Transverse colon (tissue), 4 donors: Measurements from ENCODE around the gene SLC5A2. TPM values are rescaled to one million over a fixed set of nuclear protein-coding genes. Genes with fewer than 3 reads are reported as not detected.
"Not testable (repeated sequence)": the region's sequence is repeated elsewhere in the genome, so short reads cannot be mapped to it uniquely, and the experiment has no call there.

ENCODE experiments used
- DNase-seq: peaks from one replicate; pipeline ENCODE4 v3.0.0-alpha.2; 2019
- H3K27ac ChIP-seq, 4 donors: fragments of 200-600 bp; sonication (generic); 2 replicates each; pipeline ENCODE4 v1.5.1; 2016 to 2018; ENCODE audit warnings: inconsistent platforms in 4 of 4
- H3K27me3 ChIP-seq: fragments of 200-600 bp; sonication (generic); 2 replicates; pipeline ENCODE4 v1.5.1; 2017; ENCODE audit warnings: inconsistent platforms
- H3K36me3 ChIP-seq, 4 donors: fragments of 200-600 bp; sonication (generic); 2 replicates each; pipeline ENCODE4 v1.5.1; 2017 to 2019; ENCODE audit warnings: inconsistent platforms in 4 of 4
- H3K4me1 ChIP-seq, 4 donors: fragments of 200-600 bp; sonication (generic); 2 replicates each; pipeline ENCODE4 v1.5.1; 2017 to 2020; ENCODE audit warnings: inconsistent platforms in 4 of 4
- H3K4me3 ChIP-seq, 4 donors: fragments of 200-600 bp; sonication (generic); 1 replicate in 1 of 4; 2 replicates in 3 of 4; pipeline versions ENCODE4 v1.5.1 to v1.6.1; 2017 to 2019; ENCODE audit warnings: inconsistent platforms in 4 of 4
- H3K9me3 ChIP-seq, 2 donors: fragments of 200-600 bp; sonication (generic); 2 replicates each; pipeline ENCODE4 v1.5.1; 2017 to 2019; ENCODE audit warnings: inconsistent platforms in 2 of 2
- EP300 ChIP-seq: sonication (generic); formaldehyde crosslinking; IDR thresholded peaks from one replicate; pipeline ENCODE4 v1.6.1; 2017; ENCODE audit warnings: antibody characterized with exemption, low read depth
- POLR2A ChIP-seq: fragments of 450-650 bp; IDR thresholded peaks from one replicate; pipeline ENCODE4 v1.6.1; 2016; ENCODE audit warnings: antibody characterized with exemption, mild to moderate bottlenecking, moderate library complexity
- POLR2AphosphoS5 ChIP-seq, 3 donors: sonication (generic); formaldehyde crosslinking; IDR thresholded peaks; one replicate each; pipeline ENCODE4 v1.6.1; 2016; ENCODE audit warnings: antibody characterized with exemption in 3 of 3
- WGBS, 2 donors: methylation state at CpG; one replicate each; pipeline ENCODE4 v1.1.5; 2018; ENCODE audit warnings: low coverage in 1 of 2; 5-methylcytosine and 5-hydroxymethylcytosine counted together
- in situ Hi-C, 4 donors: fragments of 200-750 bp; cut with MboI; loops; one replicate each; pipeline versions ENCODE4 v1.15.0 to v1.15.1; 2017; ENCODE audit warnings: low sequenced_read_pairs in 3 of 4, low pct_ligation_motif_present in 1 of 4, low pct_unique_long_range_greater_than_20kb in 1 of 4
- intact Hi-C: fragments of 100-400 bp; cut with DNase I; formaldehyde crosslinking; loops from one replicate; pipeline ENCODE4 v1.15.1; 2023; ENCODE audit warnings: low total_unique reads
- total RNA-seq, 4 donors: library from RNA; depleted of rRNA; stranded (reverse); fragments of >200 nt; gene quantifications; one replicate each; pipeline ENCODE4 v1.1.0, GENCODE V29; 2016
- TF ChIP-seq, protein P1 (sequence below), 5 experiments: fragments of 200-600 bp in 3 of 5; fragments of 450-650 bp in 2 of 5; sonication (generic) in 3 of 5; IDR thresholded peaks; 1 replicate in 2 of 5; 2 replicates in 3 of 5; pipeline ENCODE4 v1.5.1; 2016 to 2017; ENCODE audit warnings: antibody characterized with exemption in 5 of 5, inconsistent platforms in 3 of 5, mild to moderate bottlenecking in 2 of 5, moderate library complexity in 1 of 5

SLC5A2 gene
- total RNA-seq, 4 donors from 2014 or later: not detected

DNA sequence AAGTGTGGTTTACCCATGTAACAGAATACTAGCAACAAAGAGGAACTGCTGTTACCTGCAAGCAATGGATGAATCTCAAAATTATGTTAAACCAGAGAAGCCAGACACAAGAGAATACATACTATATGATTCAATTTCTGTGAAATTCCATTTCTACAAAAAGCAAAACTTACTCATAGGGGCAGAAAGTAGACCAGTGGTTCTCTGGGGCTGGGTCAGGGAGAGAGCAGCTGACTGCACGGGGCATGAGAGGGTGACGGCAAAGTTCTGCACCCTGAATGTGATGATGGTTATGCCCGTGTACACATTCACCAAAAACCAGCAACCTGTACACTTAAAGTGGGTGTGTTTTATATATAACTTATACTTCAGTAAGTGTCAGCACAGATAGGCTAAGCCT, 43.4 kb upstream of the SLC5A2 start:
- no peak overlapping the region for H3K4me3 ChIP-seq
- H3K36me3 ChIP-seq: no peaks in the 10 kb centered on the region
- intact Hi-C loops: no loop called here
- H3K27ac ChIP-seq: no peak overlapping the region
- H3K27me3 ChIP-seq: no peaks in the 10 kb centered on the region
- peaks cover 0 to 11% (median 4%) of the 10 kb centered on the region in 4 donors for H3K4me1 ChIP-seq
- H3K9me3 ChIP-seq: no peaks in the 10 kb centered on the region
- in situ Hi-C loops: loop anchor here in 2 of 4 donors (25.0 kb wide), 2 partner anchors 252 to 452 kb away; partner anchors contain the start of genes HSD3B7 (in 2 of the 2) and FUS (in 1 of the 2)
- DNase-seq: no peak
- WGBS, 2 donors: 67 to 85% methylated on average over 3 of the region's 3 CpGs
- TF ChIP-seq POLR2AphosphoS5 (IDR thresholded peaks at IDR 0.05): no peak
- TF ChIP-seq, protein P1, sequence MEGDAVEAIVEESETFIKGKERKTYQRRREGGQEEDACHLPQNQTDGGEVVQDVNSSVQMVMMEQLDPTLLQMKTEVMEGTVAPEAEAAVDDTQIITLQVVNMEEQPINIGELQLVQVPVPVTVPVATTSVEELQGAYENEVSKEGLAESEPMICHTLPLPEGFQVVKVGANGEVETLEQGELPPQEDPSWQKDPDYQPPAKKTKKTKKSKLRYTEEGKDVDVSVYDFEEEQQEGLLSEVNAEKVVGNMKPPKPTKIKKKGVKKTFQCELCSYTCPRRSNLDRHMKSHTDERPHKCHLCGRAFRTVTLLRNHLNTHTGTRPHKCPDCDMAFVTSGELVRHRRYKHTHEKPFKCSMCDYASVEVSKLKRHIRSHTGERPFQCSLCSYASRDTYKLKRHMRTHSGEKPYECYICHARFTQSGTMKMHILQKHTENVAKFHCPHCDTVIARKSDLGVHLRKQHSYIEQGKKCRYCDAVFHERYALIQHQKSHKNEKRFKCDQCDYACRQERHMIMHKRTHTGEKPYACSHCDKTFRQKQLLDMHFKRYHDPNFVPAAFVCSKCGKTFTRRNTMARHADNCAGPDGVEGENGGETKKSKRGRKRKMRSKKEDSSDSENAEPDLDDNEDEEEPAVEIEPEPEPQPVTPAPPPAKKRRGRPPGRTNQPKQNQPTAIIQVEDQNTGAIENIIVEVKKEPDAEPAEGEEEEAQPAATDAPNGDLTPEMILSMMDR (IDR thresholded peaks at IDR 0.05): no peak
- no peak for TF ChIP-seq EP300
- no peak for TF ChIP-seq POLR2A

DNA sequence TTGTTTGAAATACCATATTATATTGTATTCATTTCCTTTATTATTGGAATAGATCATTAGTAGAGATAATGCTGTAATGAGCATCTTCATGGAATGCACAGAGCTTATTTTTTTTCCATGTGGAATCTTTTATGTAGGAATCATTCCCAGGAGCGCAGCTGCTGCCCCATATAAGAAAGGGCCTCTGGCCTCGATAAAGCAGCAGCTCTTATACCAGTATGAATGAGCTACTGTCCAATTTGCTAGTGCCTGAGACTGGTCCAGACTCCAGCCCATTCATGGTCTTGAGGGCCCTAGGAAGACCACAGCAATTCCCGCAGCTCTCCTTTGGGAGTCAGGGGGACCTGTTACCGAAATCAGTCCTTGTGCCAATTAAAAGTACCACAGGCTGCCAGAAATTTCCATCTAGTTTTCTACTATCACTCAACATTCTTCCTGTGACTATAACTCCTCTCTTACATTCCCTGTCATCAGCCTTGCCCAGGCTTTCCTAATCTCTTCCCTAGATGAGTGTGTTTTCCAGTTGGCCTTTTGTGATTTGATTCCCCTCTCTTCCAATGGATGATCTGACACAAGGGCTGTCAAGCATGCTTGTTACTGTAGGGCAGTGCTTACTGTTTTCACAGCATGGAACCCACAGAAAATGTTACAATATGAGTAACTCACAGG, 42.3 kb upstream of the SLC5A2 start:
- H3K27ac ChIP-seq: no peak overlapping the region
- no peaks in the 10 kb centered on the region for H3K9me3 ChIP-seq
- H3K4me1 ChIP-seq: peaks cover 0 to 11% (median 4%) of the 10 kb centered on the region in 4 donors
- no peaks in the 10 kb centered on the region for H3K36me3 ChIP-seq
- H3K4me3 ChIP-seq: no peak overlapping the region
- in situ Hi-C loops: loop anchor here (10.0 to 25.0 kb wide), 4 partner anchors 246 to 453 kb away; partner anchors contain the start of genes HSD3B7 (in 2 of the 4) and FUS (in 1 of the 4)
- 71 to 79% methylated on average over 4 of the region's 4 CpGs for WGBS, 2 donors
- intact Hi-C loops: loop anchor here (10.0 kb wide), 1 partner anchor 256 kb away; the partner anchor contains the start of gene FUS
- no peak for TF ChIP-seq POLR2AphosphoS5 (IDR thresholded peaks at IDR 0.05)
- no peaks in the 10 kb centered on the region for H3K27me3 ChIP-seq
- no peak for DNase-seq

DNA sequence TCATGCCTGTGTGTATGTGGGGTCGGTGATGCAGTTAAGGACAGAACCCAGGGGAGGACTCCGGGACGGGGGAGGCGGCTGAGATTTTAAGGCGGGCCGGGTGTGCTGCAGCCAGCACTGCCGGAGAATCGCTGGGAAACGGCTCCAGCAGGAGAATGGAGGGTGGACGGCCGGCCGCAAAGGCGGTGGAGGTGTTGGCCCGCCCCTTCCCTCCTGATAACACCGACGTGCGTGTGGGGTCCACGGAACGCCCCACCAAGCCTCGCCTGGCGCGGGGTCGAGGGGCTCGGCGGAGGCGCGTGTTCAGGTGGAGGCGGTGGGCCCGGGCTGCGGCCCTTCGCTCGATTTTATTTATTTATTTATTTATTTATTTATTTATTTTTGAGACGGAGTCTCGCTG, 41.0 kb upstream of the SLC5A2 start:
- Histone ChIP-seq H3K4me1 (peaks cover 0 to 11% (median 4%) of the 10 kb centered on the region in 4 donors), H3K4me3 (peak overlapping the region in 3 of 4 donors; percentile 50 to 65 (median 59)), H3K27ac (peak overlapping the region in 3 of 4 donors; percentile 83 to 93 (median 88)), H3K36me3 (no peaks in the 10 kb centered on the region), H3K9me3 (no peaks in the 10 kb centered on the region), H3K27me3 (no peaks in the 10 kb centered on the region)
- in situ Hi-C loops: loop anchor here (10.0 to 25.0 kb wide), 4 partner anchors 247 to 455 kb away; partner anchors contain the start of genes HSD3B7 (in 2 of the 4) and FUS (in 1 of the 4)
- intact Hi-C loops: loop anchor here (10.0 kb wide), 1 partner anchor 257 kb away; the partner anchor contains the start of gene FUS
- TF ChIP-seq POLR2AphosphoS5 (IDR thresholded peaks at IDR 0.05) (no peak), EP300 (no peak), POLR2A (no peak)
- TF ChIP-seq, protein P1 (IDR thresholded peaks at IDR 0.05): no peak
- 86% methylated on average over 34 of the region's 34 CpGs; no CpG with 5 or more reads in 1 of the 2 donors for WGBS, 2 donors
- DNase-seq: no peak

DNA sequence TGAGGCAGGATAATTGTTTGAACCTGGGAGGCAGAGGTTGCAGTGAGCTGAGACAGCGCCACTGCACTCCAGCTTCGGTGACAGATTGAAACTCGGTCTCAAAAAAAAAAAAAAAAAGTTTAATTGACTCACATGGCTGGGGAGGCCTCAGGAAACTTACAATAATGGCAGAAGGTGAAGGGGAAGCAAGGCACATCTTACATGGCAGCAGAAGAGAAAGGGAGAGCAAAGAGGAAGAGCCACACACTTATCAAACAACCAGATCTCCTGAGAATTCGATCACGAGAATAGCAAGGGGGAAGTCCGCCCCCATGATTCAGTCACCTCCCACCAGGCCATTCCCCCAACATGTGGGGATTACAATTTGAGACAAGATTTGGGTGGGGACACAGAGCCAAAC, 37.0 kb upstream of the SLC5A2 start:
- H3K4me1 ChIP-seq: peaks cover 0 to 11% (median 4%) of the 10 kb centered on the region in 4 donors
- not testable (repeated sequence) for H3K9me3 ChIP-seq, H3K27me3 ChIP-seq, H3K4me3 ChIP-seq, H3K27ac ChIP-seq, DNase-seq, H3K36me3 ChIP-seq
- intact Hi-C loops (loop anchor here (10.0 kb wide), 1 partner anchor 261 kb away; the partner anchor contains the start of gene FUS), in situ Hi-C loops (loop anchor here (10.0 to 25.0 kb wide), 4 partner anchors 251 to 459 kb away; partner anchors contain the start of genes HSD3B7 (in 2 of the 4) and FUS (in 1 of the 4))
- 57 to 81% methylated on average over 3 to 6 of the region's 6 CpGs for WGBS, 2 donors

DNA sequence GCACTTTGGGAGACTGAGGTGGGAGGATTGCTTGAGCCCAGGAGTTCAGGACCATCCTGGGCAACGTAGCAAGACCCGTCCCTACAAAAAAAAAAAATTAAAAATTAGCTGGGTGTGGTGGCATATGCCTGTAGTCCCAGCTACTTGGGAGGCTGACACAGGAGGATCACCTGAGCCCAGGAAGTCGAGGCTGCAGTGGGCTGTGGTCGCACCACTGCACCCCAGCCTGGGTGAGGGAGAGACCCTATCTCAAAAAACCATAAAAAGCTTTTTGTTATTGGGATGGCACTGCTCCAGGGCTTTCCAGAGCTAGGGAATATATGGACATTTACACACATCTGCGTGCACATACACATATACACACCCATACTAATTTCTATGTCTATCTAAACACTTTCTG, 31.7 kb upstream of the SLC5A2 start:
- Histone ChIP-seq H3K27ac (peak overlapping the region in 2 of 4 donors; percentile 56 to 73), H3K4me3 (no peak overlapping the region), H3K9me3 (no peaks in the 10 kb centered on the region), H3K27me3 (no peaks in the 10 kb centered on the region), H3K4me1 (peaks cover 23 to 50% (median 40%) of the 10 kb centered on the region in 4 donors), H3K36me3 (no peaks in the 10 kb centered on the region)
- in situ Hi-C loops (loop anchor here in 2 of 4 donors (25.0 kb wide), 2 partner anchors 436 to 464 kb away; partner anchors contain the start of gene HSD3B7 (in 1 of the 2)), intact Hi-C loops (no loop called here)
- WGBS, 2 donors: 60 to 82% methylated on average over 1 to 5 of the region's 5 CpGs
- TF ChIP-seq, protein P1 (IDR thresholded peaks at IDR 0.05): no peak
- no peak for TF ChIP-seq POLR2A
- TF ChIP-seq POLR2AphosphoS5 (IDR thresholded peaks at IDR 0.05): no peak
- TF ChIP-seq EP300: no peak
- DNase-seq: no peak
